HepG2 (cell line): ENCODE data around the gene RANBP3. TPM values are rescaled to one million over a fixed set of nuclear protein-coding genes. Genes with fewer than 3 reads are reported as not detected.

Experiments
- CBX1 ChIP-seq: IDR thresholded peaks from one replicate; pipeline ENCODE4 v1.6.1; 2016; ENCODE audit warnings: antibody characterized with exemption, low read depth
- CENPT ChIP-seq: sonication (generic); formaldehyde crosslinking; IDR thresholded peaks from 2 replicates; pipeline ENCODE4 v1.8.0; 2022; ENCODE audit warnings: low read depth, mild to moderate bottlenecking, moderate library complexity, missing genetic modification reagents
- DNMT1 ChIP-seq: sonication (generic); formaldehyde crosslinking; IDR thresholded peaks from 2 replicates; pipeline ENCODE4 v1.5.1; 2020; ENCODE audit warnings: mild to moderate bottlenecking, missing genetic modification reagents
- GRHL1 ChIP-seq: sonication (generic); formaldehyde crosslinking; conservative IDR thresholded peaks from 2 replicates; pipeline ENCODE4 v1.8.0; 2022; ENCODE audit warnings: missing genetic modification reagents
- HBP1 ChIP-seq: IDR thresholded peaks from 2 replicates; pipeline ENCODE4 v1.6.1; 2016; ENCODE audit warnings: low read depth, control low read depth
- HMGXB3 ChIP-seq: sonication (generic); formaldehyde crosslinking; IDR thresholded peaks from 2 replicates; pipeline ENCODE4 v1.4.0; 2020; ENCODE audit warnings: missing genetic modification reagents, borderline replicate concordance
- HOXD1 ChIP-seq: sonication (generic); formaldehyde crosslinking; IDR thresholded peaks from 2 replicates; pipeline ENCODE4 v1.5.0; 2020; ENCODE audit warnings: missing genetic modification reagents
- JARID2 ChIP-seq: sonication (generic); formaldehyde crosslinking; IDR thresholded peaks from 2 replicates; pipeline ENCODE4 v1.8.1; 2023; ENCODE audit warnings: missing genetic modification reagents, inconsistent platforms; ENCODE audit not compliant: insufficient replicate concordance
- KDM5A ChIP-seq: fragments of 200-600 bp; sonication (generic); IDR thresholded peaks from 2 replicates; pipeline ENCODE4 v1.7.0; 2018; ENCODE audit warnings: antibody characterized with exemption, mild to moderate bottlenecking, low read length, borderline replicate concordance
- KMT2A ChIP-seq: sonication (generic); formaldehyde crosslinking; IDR thresholded peaks from 2 replicates; pipeline ENCODE4 v1.4.0; 2020; ENCODE audit warnings: missing genetic modification reagents
- MXI1 ChIP-seq: IDR thresholded peaks from 3 replicates; pipeline ENCODE4 v1.6.1; 2012; ENCODE audit warnings: low read depth, low read length, inconsistent platforms, borderline replicate concordance
- NONO ChIP-seq, 2 experiments: fragments of 450-650 bp in 1 of 2; sonication (generic) in 1 of 2; formaldehyde crosslinking in 1 of 2; IDR thresholded peaks in 1 of 2; conservative IDR thresholded peaks in 1 of 2; 2 replicates each; pipeline versions ENCODE4 v1.6.1 to v1.8.0; 2017 to 2022; ENCODE audit warnings: mild to moderate bottlenecking in 1 of 2, missing genetic modification reagents in 1 of 2, moderate library complexity in 1 of 2
- PPARG ChIP-seq: conservative IDR thresholded peaks from 2 replicates; pipeline ENCODE4 v1.6.1; 2016; ENCODE audit warnings: missing biosample characterization, missing genetic modification reagents
- RXRB ChIP-seq: IDR thresholded peaks from 2 replicates; pipeline ENCODE4 v1.6.1; 2016; ENCODE audit warnings: borderline replicate concordance, missing genetic modification reagents, missing compliant biosample characterization
- ZKSCAN8 ChIP-seq: IDR thresholded peaks from 2 replicates; pipeline ENCODE4 v1.6.1; 2016; ENCODE audit warnings: borderline replicate concordance, missing genetic modification reagents, missing compliant biosample characterization
- ZNF138 ChIP-seq: sonication (generic); formaldehyde crosslinking; IDR thresholded peaks from 2 replicates; pipeline ENCODE4 v1.5.0; 2020; ENCODE audit warnings: mild to moderate bottlenecking, low read depth, missing genetic modification reagents
- ZNF770 ChIP-seq: sonication (generic); formaldehyde crosslinking; IDR thresholded peaks from 2 replicates; pipeline ENCODE4 v1.5.0; 2020; ENCODE audit warnings: mild to moderate bottlenecking, missing genetic modification reagents
- ZSCAN25 ChIP-seq: sonication (generic); formaldehyde crosslinking; IDR thresholded peaks from 2 replicates; pipeline ENCODE4 v1.8.0; 2022; ENCODE audit warnings: mild to moderate bottlenecking, missing genetic modification reagents
- polyA plus RNA-seq, 8 experiments: library from polyadenylated mRNA; depleted of rRNA in 3 of 8; stranded (reverse) in 7 of 8; unstranded in 1 of 8; fragments of >200 nt; fragmentation: Illumina TruSeq in 4 of 8; extraction: Trizol in 4 of 8; gene quantifications; 2 replicates each; pipeline versions ENCODE4 v1.2.1 to v1.2.3, GENCODE V29; 2011 to 2016; ENCODE audit warnings: low read depth in 4 of 8, missing spikeins in 1 of 8, mixed read lengths in 1 of 8; ENCODE audit not compliant: insufficient read depth in 1 of 8
- total RNA-seq, 5 experiments: library from RNA; depleted of rRNA; stranded (reverse); fragments of >200 nt; fragmentation: Illumina TruSeq; extraction: Trizol; gene quantifications; 2 replicates each; pipeline ENCODE4 v1.2.3, GENCODE V29; 2016; ENCODE audit warnings: low read depth in 1 of 5

Gene RANBP3
- total and polyA plus RNA-seq, 2 of the 13 experiments (the other 11 are each of a cell fraction or from before 2014, with no cell fraction given) = 39.5 to 149 TPM

GRCh38 chr19:5891938-5892771 is 85.8 kb downstream of the RANBP3 start (continued):
- peak; percentile 63; the same call in 1 of the 2 replicates for TF ChIP-seq KMT2A (CRISPR knock-in tag)
- no peak; the same call in 1 of the 2 replicates for TF ChIP-seq ZNF770 (CRISPR knock-in tag)
- TF ChIP-seq MXI1 = 0 out of 3 replicates have a peak, but pooled peaks have one; percentile 22
- 0 out of 2 replicates have a peak, but pooled peaks have one; percentile 30 for TF ChIP-seq HBP1 (CRISPR knock-in tag)
- TF ChIP-seq ZSCAN25 (CRISPR knock-in tag) = no peak
- TF ChIP-seq CBX1 = no peak
- TF ChIP-seq KDM5A = no peak
- no peak for TF ChIP-seq HMGXB3
- no peak for TF ChIP-seq ZNF138 (CRISPR knock-in tag)
- no peak for TF ChIP-seq HOXD1
- TF ChIP-seq GRHL1 (CRISPR knock-in tag) = no peak
- no peak; the same call in 1 of the 2 replicates for TF ChIP-seq RXRB (CRISPR knock-in tag)
- no peak for TF ChIP-seq JARID2 (CRISPR knock-in tag)
- no peak for TF ChIP-seq CENPT (CRISPR knock-in tag)
- TF ChIP-seq DNMT1 (CRISPR knock-in tag) = 0 out of 2 replicates have a peak, but pooled peaks have one; percentile 39
- no peak for TF ChIP-seq ZKSCAN8
- no peak for TF ChIP-seq NONO (IDR thresholded peaks at IDR 0.05)
- no peak; the same call in none of the 2 replicates for TF ChIP-seq NONO (CRISPR knock-in tag; conservative IDR thresholded peaks at IDR 0.05)
- peak; percentile 38; the same call in 1 of the 2 replicates for TF ChIP-seq PPARG (CRISPR knock-in tag)
